ENCODE measurements around the gene EIF4A3.
"Not testable (repeated sequence)": the region's sequence is repeated elsewhere in the genome, so short reads cannot be mapped to it uniquely, and the experiment has no call there.

EIF4A3 gene

DNA sequence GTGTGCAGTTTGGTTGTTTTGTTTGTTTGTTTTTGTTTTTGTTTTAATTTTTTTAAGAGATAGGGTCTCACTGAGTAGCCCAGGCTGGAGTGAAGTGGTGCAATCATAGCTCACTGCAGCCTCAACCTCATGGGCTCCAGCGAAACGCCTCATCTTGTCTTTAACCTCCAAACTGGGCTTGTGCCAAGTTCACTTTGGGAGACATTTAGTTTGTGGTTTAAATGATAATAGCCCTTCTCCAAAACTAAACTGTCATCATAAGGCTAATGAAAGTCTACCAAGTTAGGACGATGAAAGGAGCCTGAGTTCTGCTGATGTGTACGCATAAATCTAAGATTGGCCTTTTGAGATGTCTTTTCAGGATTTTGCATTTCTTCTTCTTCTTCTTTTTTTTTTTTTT lies 16.4 kb upstream of the EIF4A3 start:
- Histone ChIP-seq H3K4me1 (ENCODE audit: insufficient read depth, low read length) (no peaks in the 10 kb centered on the region), H3K4me2 (ENCODE audit: insufficient read depth, low read length) (no peak overlapping the region), H3K36me3 (ENCODE audit: insufficient read depth, low read length) (no peaks in the 10 kb centered on the region), H3K27me3 (ENCODE audit: insufficient read depth, low read length, poor library complexity) (peaks cover 4% of the 10 kb centered on the region), H3K27ac (ENCODE audit: low read length) (no peak overlapping the region), H3K9me3 (ENCODE audit: insufficient read depth, low read length, severe bottlenecking) (no peaks in the 10 kb centered on the region), H4K20me1 (ENCODE audit: insufficient read depth, low read length) (no peaks in the 10 kb centered on the region), H3K4me3 (ENCODE audit: low read depth in 1 of 2, low read length in 2 of 2) (no peak overlapping the region), H2AFZ (ENCODE audit: low read depth, low read length) (no peak overlapping the region), H3K79me2 (ENCODE audit: insufficient read depth, low read length) (no peaks in the 10 kb centered on the region), H3K9ac (ENCODE audit: low read depth, low read length) (no peak overlapping the region)
- ATAC-seq (ENCODE audit: insufficient read depth, low read depth) (no peak), DNase-seq (no peak)
- TF ChIP-seq, protein P1, sequence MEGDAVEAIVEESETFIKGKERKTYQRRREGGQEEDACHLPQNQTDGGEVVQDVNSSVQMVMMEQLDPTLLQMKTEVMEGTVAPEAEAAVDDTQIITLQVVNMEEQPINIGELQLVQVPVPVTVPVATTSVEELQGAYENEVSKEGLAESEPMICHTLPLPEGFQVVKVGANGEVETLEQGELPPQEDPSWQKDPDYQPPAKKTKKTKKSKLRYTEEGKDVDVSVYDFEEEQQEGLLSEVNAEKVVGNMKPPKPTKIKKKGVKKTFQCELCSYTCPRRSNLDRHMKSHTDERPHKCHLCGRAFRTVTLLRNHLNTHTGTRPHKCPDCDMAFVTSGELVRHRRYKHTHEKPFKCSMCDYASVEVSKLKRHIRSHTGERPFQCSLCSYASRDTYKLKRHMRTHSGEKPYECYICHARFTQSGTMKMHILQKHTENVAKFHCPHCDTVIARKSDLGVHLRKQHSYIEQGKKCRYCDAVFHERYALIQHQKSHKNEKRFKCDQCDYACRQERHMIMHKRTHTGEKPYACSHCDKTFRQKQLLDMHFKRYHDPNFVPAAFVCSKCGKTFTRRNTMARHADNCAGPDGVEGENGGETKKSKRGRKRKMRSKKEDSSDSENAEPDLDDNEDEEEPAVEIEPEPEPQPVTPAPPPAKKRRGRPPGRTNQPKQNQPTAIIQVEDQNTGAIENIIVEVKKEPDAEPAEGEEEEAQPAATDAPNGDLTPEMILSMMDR (IDR thresholded peaks at IDR 0.05; ENCODE audit: borderline replicate concordance, extremely low read depth, low read length, poor library complexity, severe bottlenecking), result no peak
- TF ChIP-seq EZH2 (IDR thresholded peaks at IDR 0.05; ENCODE audit: borderline replicate concordance, low read depth, low read length, severe bottlenecking), result no peak

DNA sequence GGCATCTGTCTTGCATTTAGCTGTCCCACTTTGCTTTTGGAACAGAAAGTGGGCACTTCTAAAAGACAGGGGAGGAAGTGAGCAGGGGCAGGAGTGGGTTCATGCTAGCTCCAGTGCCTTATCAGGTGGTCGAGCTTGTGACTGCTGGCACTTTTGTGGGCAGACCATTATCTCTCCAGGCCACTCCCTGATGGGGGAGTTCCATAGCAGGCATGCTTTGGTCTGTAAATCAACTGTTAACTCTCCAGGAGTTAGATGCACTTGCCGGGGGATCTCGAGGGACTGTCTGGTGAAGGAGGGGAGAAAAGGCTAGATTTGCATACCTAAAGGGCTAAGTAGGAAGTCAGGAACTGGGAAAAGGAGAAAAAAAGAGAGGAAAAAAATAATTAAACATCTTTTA lies 13.6 kb upstream of the EIF4A3 start:
- ATAC-seq (ENCODE audit: insufficient read depth, low read depth), result no peak
- Histone ChIP-seq H4K20me1 (ENCODE audit: insufficient read depth, low read length) (no peaks in the 10 kb centered on the region), H3K4me3 (ENCODE audit: low read depth in 1 of 2, low read length in 2 of 2) (no peak overlapping the region), H3K4me1 (ENCODE audit: insufficient read depth, low read length) (no peaks in the 10 kb centered on the region), H3K27me3 (ENCODE audit: insufficient read depth, low read length, poor library complexity) (peaks cover 4% of the 10 kb centered on the region), H2AFZ (ENCODE audit: low read depth, low read length) (no peak overlapping the region), H3K9me3 (ENCODE audit: insufficient read depth, low read length, severe bottlenecking) (peaks cover 6% of the 10 kb centered on the region), H3K4me2 (ENCODE audit: insufficient read depth, low read length) (no peak overlapping the region), H3K9ac (ENCODE audit: low read depth, low read length) (no peak overlapping the region), H3K27ac (ENCODE audit: low read length) (no peak overlapping the region), H3K36me3 (ENCODE audit: insufficient read depth, low read length) (no peaks in the 10 kb centered on the region), H3K79me2 (ENCODE audit: insufficient read depth, low read length) (no peaks in the 10 kb centered on the region)
- TF ChIP-seq EZH2 (IDR thresholded peaks at IDR 0.05; ENCODE audit: borderline replicate concordance, low read depth, low read length, severe bottlenecking), result no peak
- TF ChIP-seq, protein P1 (IDR thresholded peaks at IDR 0.05; ENCODE audit: borderline replicate concordance, extremely low read depth, low read length, poor library complexity, severe bottlenecking), result no peak
- no peak for DNase-seq

DNA sequence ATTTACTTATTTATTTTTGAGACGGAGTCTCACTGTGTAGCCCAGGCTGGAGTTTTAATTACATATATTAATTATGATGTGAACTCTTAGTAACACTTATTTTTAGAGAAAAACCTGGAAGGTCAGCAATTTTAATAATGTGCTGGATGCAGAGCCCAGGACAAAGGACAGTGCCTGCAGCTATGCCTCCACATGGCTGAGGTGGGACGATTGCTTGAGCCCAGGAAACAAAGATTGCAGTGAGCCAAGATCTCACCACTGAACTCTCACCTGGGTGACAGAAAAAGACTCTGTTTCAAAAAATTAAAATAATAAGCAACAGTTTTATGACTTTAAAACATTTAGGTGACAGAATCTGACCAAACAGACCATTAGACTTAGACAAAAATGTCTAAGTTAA lies 11.9 kb upstream of the EIF4A3 start:
- Histone ChIP-seq H3K9me3 (ENCODE audit: insufficient read depth, low read length, severe bottlenecking) (peaks cover 7% of the 10 kb centered on the region), H3K4me2 (ENCODE audit: insufficient read depth, low read length) (no peak overlapping the region), H3K36me3 (ENCODE audit: insufficient read depth, low read length) (no peaks in the 10 kb centered on the region), H3K27ac (ENCODE audit: low read length) (no peak overlapping the region), H3K9ac (ENCODE audit: low read depth, low read length) (no peak overlapping the region), H3K4me1 (ENCODE audit: insufficient read depth, low read length) (no peaks in the 10 kb centered on the region), H3K79me2 (ENCODE audit: insufficient read depth, low read length) (no peaks in the 10 kb centered on the region), H3K27me3 (ENCODE audit: insufficient read depth, low read length, poor library complexity) (peaks cover 4% of the 10 kb centered on the region), H3K4me3 (ENCODE audit: low read depth in 1 of 2, low read length in 2 of 2) (no peak overlapping the region), H2AFZ (ENCODE audit: low read depth, low read length) (no peak overlapping the region), H4K20me1 (ENCODE audit: insufficient read depth, low read length) (no peaks in the 10 kb centered on the region)
- no peak for DNase-seq
- ATAC-seq (ENCODE audit: insufficient read depth, low read depth), result no peak
- TF ChIP-seq, protein P1 (IDR thresholded peaks at IDR 0.05; ENCODE audit: borderline replicate concordance, extremely low read depth, low read length, poor library complexity, severe bottlenecking), result no peak
- no peak for TF ChIP-seq EZH2 (IDR thresholded peaks at IDR 0.05; ENCODE audit: borderline replicate concordance, low read depth, low read length, severe bottlenecking)

DNA sequence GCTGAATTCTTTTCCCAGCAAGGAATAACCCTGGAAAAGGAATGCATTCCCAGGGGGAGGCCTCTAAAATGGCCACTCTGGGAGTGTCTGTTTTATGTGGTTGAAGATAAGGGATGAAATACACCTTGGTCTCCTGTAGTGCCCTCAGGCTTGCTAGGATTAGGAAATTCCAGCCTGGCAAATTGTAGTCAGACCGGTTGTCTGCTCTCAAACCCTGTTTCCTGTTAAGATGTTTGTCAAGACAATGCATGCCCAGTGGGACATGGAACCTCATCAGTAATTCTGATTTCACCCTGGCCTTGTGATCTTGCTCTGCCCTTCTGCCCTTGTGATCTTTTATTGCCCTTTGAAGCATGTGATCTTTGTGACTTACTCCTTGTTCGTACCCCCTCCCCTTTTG lies 8.7 kb upstream of the EIF4A3 start:
- H4K20me1 ChIP-seq (ENCODE audit: insufficient read depth, low read length), result not testable (repeated sequence)

More for the DNA sequence above, 8.7 kb upstream of the EIF4A3 start:
- H3K36me3 ChIP-seq (ENCODE audit: insufficient read depth, low read length); H3K9me3 ChIP-seq (ENCODE audit: insufficient read depth, low read length, severe bottlenecking); H3K79me2 ChIP-seq (ENCODE audit: insufficient read depth, low read length); H3K9ac ChIP-seq (ENCODE audit: low read depth, low read length); H3K27ac ChIP-seq (ENCODE audit: low read length); ATAC-seq (ENCODE audit: insufficient read depth, low read depth); H3K4me3 ChIP-seq (ENCODE audit: low read depth in 1 of 2, low read length in 2 of 2); H3K4me2 ChIP-seq (ENCODE audit: insufficient read depth, low read length); H2AFZ ChIP-seq (ENCODE audit: low read depth, low read length); H3K27me3 ChIP-seq (ENCODE audit: insufficient read depth, low read length, poor library complexity); DNase-seq: not testable (repeated sequence)
- H3K4me1 ChIP-seq (ENCODE audit: insufficient read depth, low read length), result peaks cover 13% of the 10 kb centered on the region

Measured in DND-41 (cell line).